ENCODE data around the gene PACSIN2. TPM values are rescaled to one million over a fixed set of nuclear protein-coding genes. Genes with fewer than 3 reads are reported as not detected.

Gene PACSIN2
- total and polyA plus RNA-seq, 2 of the 13 experiments (the other 11 are each of a cell fraction or from before 2014, with no cell fraction given): 54.1 to 68.8 TPM

DNA sequence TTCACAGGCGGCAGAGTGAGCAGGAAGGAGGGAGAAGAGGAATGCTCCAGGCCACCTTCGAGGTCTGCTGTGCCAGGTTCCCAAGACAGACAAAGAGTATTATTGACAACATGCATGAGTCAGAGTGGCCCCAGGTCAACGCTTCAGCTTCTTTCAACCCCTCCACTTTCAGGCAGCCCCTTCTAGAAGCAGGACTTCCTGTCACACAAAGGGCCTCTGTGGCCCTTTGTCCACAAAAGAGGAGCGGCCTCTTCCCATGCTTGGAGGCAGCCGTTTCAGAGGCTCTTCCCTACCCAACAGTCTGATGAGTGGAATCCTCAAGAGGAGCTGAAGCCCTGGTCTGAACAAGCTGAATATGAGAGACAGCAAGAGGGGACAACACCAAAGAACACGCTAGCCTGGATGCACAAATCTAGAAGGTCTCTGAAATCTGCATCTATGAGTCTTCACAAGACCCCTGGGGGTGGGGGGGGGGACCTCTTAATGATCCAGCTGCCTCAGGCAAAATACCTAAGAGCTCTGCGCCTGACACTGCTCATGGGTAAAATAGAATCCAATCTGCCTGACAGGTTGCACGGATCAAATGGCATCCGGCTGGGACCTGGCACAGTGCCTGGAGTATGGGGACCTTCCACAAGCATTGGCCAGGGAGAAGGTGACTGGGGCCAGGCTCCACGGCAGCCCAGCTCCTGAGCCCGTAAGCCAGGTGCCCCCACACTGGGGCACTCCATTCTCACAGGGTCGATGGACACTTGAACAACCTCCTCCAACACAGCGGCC is 67.5 kb downstream of the PACSIN2 start (continued):
- TF ChIP-seq ZNF724P (CRISPR knock-in tag; IDR thresholded peaks at IDR 0.05; ENCODE audit: borderline replicate concordance): no peak
- no peak for TF ChIP-seq MTA1 (CRISPR knock-in tag; IDR thresholded peaks at IDR 0.05; ENCODE audit: borderline replicate concordance)
- peak; percentile 59 for TF ChIP-seq SALL1 (CRISPR knock-in tag; IDR thresholded peaks at IDR 0.05)
- TF ChIP-seq TAF15 (IDR thresholded peaks at IDR 0.05; ENCODE audit: low read depth, low read length, poor library complexity, severe bottlenecking): no peak
- TF ChIP-seq RXRA (CRISPR knock-in tag; IDR thresholded peaks at IDR 0.05): peak; percentile 65; the same call in 1 of the 2 replicates
- peak in 1 of 2 experiments; percentile 67; a peak in 2 of 4 replicates for TF ChIP-seq EP300 (IDR thresholded peaks at IDR 0.05; ENCODE audit: low read depth in 2 of 2, low read length in 2 of 2)
- peak; percentile 54; the same call in 1 of the 2 replicates for TF ChIP-seq EP300 (CRISPR knock-in tag; IDR thresholded peaks at IDR 0.05; ENCODE audit: borderline replicate concordance)
- TF ChIP-seq MBNL3 (CRISPR knock-in tag; conservative IDR thresholded peaks at IDR 0.05): no peak
- TF ChIP-seq, protein P1, sequence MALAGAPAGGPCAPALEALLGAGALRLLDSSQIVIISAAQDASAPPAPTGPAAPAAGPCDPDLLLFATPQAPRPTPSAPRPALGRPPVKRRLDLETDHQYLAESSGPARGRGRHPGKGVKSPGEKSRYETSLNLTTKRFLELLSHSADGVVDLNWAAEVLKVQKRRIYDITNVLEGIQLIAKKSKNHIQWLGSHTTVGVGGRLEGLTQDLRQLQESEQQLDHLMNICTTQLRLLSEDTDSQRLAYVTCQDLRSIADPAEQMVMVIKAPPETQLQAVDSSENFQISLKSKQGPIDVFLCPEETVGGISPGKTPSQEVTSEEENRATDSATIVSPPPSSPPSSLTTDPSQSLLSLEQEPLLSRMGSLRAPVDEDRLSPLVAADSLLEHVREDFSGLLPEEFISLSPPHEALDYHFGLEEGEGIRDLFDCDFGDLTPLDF (CRISPR knock-in tag; IDR thresholded peaks at IDR 0.05): no peak
- TF ChIP-seq GPN1 (CRISPR knock-in tag; IDR thresholded peaks at IDR 0.05; ENCODE audit: borderline replicate concordance): no peak
- TF ChIP-seq, protein P2, sequence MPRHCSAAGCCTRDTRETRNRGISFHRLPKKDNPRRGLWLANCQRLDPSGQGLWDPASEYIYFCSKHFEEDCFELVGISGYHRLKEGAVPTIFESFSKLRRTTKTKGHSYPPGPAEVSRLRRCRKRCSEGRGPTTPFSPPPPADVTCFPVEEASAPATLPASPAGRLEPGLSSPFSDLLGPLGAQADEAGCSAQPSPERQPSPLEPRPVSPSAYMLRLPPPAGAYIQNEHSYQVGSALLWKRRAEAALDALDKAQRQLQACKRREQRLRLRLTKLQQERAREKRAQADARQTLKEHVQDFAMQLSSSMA (CRISPR knock-in tag; IDR thresholded peaks at IDR 0.05): no peak
- TF ChIP-seq, protein P3, sequence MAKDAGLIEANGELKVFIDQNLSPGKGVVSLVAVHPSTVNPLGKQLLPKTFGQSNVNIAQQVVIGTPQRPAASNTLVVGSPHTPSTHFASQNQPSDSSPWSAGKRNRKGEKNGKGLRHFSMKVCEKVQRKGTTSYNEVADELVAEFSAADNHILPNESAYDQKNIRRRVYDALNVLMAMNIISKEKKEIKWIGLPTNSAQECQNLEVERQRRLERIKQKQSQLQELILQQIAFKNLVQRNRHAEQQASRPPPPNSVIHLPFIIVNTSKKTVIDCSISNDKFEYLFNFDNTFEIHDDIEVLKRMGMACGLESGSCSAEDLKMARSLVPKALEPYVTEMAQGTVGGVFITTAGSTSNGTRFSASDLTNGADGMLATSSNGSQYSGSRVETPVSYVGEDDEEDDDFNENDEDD (CRISPR knock-in tag; IDR thresholded peaks at IDR 0.05; ENCODE audit: borderline replicate concordance): peak; percentile 33; the same call in 1 of the 2 replicates
- 0 out of 2 replicates have a peak, but pooled peaks have one; percentile 11 for TF ChIP-seq ZNF547 (CRISPR knock-in tag; IDR thresholded peaks at IDR 0.05)
- TF ChIP-seq, protein P4, sequence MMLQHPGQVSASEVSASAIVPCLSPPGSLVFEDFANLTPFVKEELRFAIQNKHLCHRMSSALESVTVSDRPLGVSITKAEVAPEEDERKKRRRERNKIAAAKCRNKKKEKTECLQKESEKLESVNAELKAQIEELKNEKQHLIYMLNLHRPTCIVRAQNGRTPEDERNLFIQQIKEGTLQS (CRISPR knock-in tag; IDR thresholded peaks at IDR 0.05): peak; percentile 77; the same call in 1 of the 2 replicates
- TF ChIP-seq ZSCAN21 (CRISPR knock-in tag; IDR thresholded peaks at IDR 0.05; ENCODE audit: borderline replicate concordance): no peak
- no peak for TF ChIP-seq TAF1 (CRISPR knock-in tag; IDR thresholded peaks at IDR 0.05)
- TF ChIP-seq, protein P5, sequence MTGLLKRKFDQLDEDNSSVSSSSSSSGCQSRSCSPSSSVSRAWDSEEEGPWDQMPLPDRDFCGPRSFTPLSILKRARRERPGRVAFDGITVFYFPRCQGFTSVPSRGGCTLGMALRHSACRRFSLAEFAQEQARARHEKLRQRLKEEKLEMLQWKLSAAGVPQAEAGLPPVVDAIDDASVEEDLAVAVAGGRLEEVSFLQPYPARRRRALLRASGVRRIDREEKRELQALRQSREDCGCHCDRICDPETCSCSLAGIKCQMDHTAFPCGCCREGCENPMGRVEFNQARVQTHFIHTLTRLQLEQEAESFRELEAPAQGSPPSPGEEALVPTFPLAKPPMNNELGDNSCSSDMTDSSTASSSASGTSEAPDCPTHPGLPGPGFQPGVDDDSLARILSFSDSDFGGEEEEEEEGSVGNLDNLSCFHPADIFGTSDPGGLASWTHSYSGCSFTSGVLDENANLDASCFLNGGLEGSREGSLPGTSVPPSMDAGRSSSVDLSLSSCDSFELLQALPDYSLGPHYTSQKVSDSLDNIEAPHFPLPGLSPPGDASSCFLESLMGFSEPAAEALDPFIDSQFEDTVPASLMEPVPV (CRISPR knock-in tag; IDR thresholded peaks at IDR 0.05): no peak
- no peak for TF ChIP-seq ARNTL (CRISPR knock-in tag; IDR thresholded peaks at IDR 0.05)
- no peak for TF ChIP-seq CCAR2 (optimal IDR thresholded peaks at IDR 0.05; ENCODE audit: low read depth, low read length)
- TF ChIP-seq ELF1 (CRISPR knock-in tag; IDR thresholded peaks at IDR 0.05): peak; percentile 68
- TF ChIP-seq ZNF230 (CRISPR knock-in tag; IDR thresholded peaks at IDR 0.05): no peak
- no peak for TF ChIP-seq SMAD1 (CRISPR knock-in tag; IDR thresholded peaks at IDR 0.05; ENCODE audit: borderline replicate concordance, low read depth)
- TF ChIP-seq ERF (CRISPR knock-in tag; IDR thresholded peaks at IDR 0.05): no peak
- TF ChIP-seq MEIS2 (CRISPR knock-in tag; IDR thresholded peaks at IDR 0.05): peak; percentile 24; the same call in 1 of the 2 replicates
- TF ChIP-seq ZKSCAN5 (CRISPR knock-in tag; IDR thresholded peaks at IDR 0.05): no peak
